GDM1 (cell line): ENCODE data around the gene ASTN2.

ENCODE experiments used
- DNase-seq: peaks from one replicate; lab custom pipeline; 2025; lab: John Stamatoyannopoulos, UW

The ASTN2 gene

GRCh38 chr9:117414906-117415331, at the start of gene ASTN2:
Gene ASTN2 (minus strand): TSS chr9:117415057. CDS start chr9:117414938, 119 bp downstream.
- no peak for DNase-seq

GRCh38 chr9:117462861-117463260, 48.0 kb upstream of the ASTN2 start:
- no peak for DNase-seq

- DNase-seq = no peak
Observed at GRCh38 chr9:117461386-117461785, 46.5 kb upstream of the ASTN2 start.

GRCh38 chr9:117460743-117461142, 45.9 kb upstream of the ASTN2 start:
- DNase-seq = no peak

- no peak for DNase-seq
Observed at GRCh38 chr9:117459913-117460312, 45.1 kb upstream of the ASTN2 start.

GRCh38 chr9:117458066-117458465, 43.2 kb upstream of the ASTN2 start:
- DNase-seq = no peak

GRCh38 chr9:117454711-117455110, 39.9 kb upstream of the ASTN2 start:
- DNase-seq = no peak

- no peak for DNase-seq
Observed at GRCh38 chr9:117453737-117454136, 38.9 kb upstream of the ASTN2 start.

- DNase-seq = no peak
Observed at GRCh38 chr9:117451311-117451710, 36.5 kb upstream of the ASTN2 start.

GRCh38 chr9:117448066-117448465, 33.2 kb upstream of the ASTN2 start:
- no peak for DNase-seq

GRCh38 chr9:117445631-117446030, 30.8 kb upstream of the ASTN2 start:
- DNase-seq = no peak

GRCh38 chr9:117444501-117444900, 29.6 kb upstream of the ASTN2 start:
- DNase-seq = no peak

- no peak for DNase-seq
Observed at GRCh38 chr9:117437283-117437682, 22.4 kb upstream of the ASTN2 start.

GRCh38 chr9:117435630-117436261, 20.9 kb upstream of the ASTN2 start:
- no peak for DNase-seq

GRCh38 chr9:117434566-117434965, 19.7 kb upstream of the ASTN2 start:
- DNase-seq = no peak

- no peak for DNase-seq
Observed at GRCh38 chr9:117430813-117431212, 16.0 kb upstream of the ASTN2 start.

- DNase-seq = no peak
Observed at GRCh38 chr9:117427357-117427913, 12.6 kb upstream of the ASTN2 start.

- no peak for DNase-seq
Observed at GRCh38 chr9:117425566-117425965, 10.7 kb upstream of the ASTN2 start.

GRCh38 chr9:117424291-117424690, 9.4 kb upstream of the ASTN2 start:
- DNase-seq = no peak

GRCh38 chr9:117418111-117418510, 3.3 kb upstream of the ASTN2 start:
- no peak for DNase-seq

GRCh38 chr9:117416856-117417255, 2.0 kb upstream of the ASTN2 start:
- no peak for DNase-seq

- DNase-seq = no peak
Observed at GRCh38 chr9:117415358-117415914, 579 bp upstream of the ASTN2 start.

- no peak for DNase-seq
Observed at GRCh38 chr9:117414220-117414905, 494 bp downstream of the ASTN2 start.
